ENCODE results near the gene PIP5K1C.

GRCh38 chr19:3586127-3586626 is 114.1 kb downstream of the PIP5K1C start:
- TF ChIP-seq, protein P1, sequence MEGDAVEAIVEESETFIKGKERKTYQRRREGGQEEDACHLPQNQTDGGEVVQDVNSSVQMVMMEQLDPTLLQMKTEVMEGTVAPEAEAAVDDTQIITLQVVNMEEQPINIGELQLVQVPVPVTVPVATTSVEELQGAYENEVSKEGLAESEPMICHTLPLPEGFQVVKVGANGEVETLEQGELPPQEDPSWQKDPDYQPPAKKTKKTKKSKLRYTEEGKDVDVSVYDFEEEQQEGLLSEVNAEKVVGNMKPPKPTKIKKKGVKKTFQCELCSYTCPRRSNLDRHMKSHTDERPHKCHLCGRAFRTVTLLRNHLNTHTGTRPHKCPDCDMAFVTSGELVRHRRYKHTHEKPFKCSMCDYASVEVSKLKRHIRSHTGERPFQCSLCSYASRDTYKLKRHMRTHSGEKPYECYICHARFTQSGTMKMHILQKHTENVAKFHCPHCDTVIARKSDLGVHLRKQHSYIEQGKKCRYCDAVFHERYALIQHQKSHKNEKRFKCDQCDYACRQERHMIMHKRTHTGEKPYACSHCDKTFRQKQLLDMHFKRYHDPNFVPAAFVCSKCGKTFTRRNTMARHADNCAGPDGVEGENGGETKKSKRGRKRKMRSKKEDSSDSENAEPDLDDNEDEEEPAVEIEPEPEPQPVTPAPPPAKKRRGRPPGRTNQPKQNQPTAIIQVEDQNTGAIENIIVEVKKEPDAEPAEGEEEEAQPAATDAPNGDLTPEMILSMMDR (IDR thresholded peaks at IDR 0.05 in 8 of 11, conservative IDR thresholded peaks at IDR 0.05 in 3 of 11): peak; percentile 29 to 78 (median 71)
- TF ChIP-seq POLR2A (IDR thresholded peaks at IDR 0.05): no peak
